Mammary epithelial cell (primary cell): Measurements from ENCODE around the gene FSD1L.

Experiments
- CTCF ChIP-seq, 2 donors: IDR thresholded peaks in 1 of 2; conservative IDR thresholded peaks in 1 of 2; 2 replicates each; pipeline ENCODE4 v1.5.1; 2011 to 2012; ENCODE audit warnings: inconsistent platforms in 2 of 2, low read length in 2 of 2, mild to moderate bottlenecking in 2 of 2, control low read depth in 1 of 2, low read depth in 1 of 2; ENCODE audit not compliant: insufficient read depth in 1 of 2; ENCODE audit errors: extremely low read depth in 1 of 2
- EZH2 ChIP-seq: IDR thresholded peaks from 2 replicates; pipeline ENCODE4 v1.6.1; 2012; ENCODE audit warnings: low read length, inconsistent platforms, borderline replicate concordance

GRCh38 chr9:105507096-105507790 lies 59.4 kb downstream of the FSD1L start:
- no peak for TF ChIP-seq CTCF (conservative IDR thresholded peaks at IDR 0.05 in 1 of 2, IDR thresholded peaks at IDR 0.05 in 1 of 2; ENCODE audit: extremely low read depth in 1 of 2, insufficient read depth in 1 of 2, low read depth in 1 of 2, low read length in 2 of 2)
- no peak for TF ChIP-seq EZH2
